ENCODE measurements around the gene CCDC181. TPM values are rescaled to one million over a fixed set of nuclear protein-coding genes. Genes with fewer than 3 reads are reported as not detected.

CCDC181 gene
- total RNA-seq, result 0.15 TPM in 1 of 2 replicates, not detected in the other

DNA sequence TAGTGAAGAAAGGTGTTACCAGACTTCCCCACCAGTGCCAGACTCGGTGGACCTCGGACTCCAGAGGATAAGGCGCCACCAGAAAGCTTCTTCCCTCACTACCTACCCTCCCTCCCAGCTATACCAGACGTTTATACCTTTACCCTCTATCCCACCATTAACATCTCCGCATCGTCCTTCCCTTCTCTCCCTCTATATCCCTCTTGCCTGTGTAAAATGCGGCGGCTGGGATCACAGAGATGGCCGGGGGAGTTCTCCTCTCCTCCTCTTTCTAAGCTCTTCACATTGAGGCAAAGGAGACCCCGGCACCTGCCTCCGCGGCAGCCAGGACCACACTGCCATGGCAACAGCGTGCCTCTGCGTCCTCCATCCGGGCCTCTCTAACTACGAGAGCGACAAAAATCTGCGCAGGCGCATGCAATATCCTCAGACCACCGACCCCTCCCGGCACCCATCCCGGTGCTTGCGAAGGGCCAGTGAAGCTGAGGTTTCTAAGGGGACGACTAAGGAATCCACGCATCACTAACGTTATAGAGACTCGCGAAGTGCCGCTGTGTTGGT, at the start of gene CCDC181:
Gene CCDC181 (minus strand): TSS at position 394 of the 561 bp plus-strand sequence. CDS start 2,547 bp downstream, outside the sequence.

DNA sequence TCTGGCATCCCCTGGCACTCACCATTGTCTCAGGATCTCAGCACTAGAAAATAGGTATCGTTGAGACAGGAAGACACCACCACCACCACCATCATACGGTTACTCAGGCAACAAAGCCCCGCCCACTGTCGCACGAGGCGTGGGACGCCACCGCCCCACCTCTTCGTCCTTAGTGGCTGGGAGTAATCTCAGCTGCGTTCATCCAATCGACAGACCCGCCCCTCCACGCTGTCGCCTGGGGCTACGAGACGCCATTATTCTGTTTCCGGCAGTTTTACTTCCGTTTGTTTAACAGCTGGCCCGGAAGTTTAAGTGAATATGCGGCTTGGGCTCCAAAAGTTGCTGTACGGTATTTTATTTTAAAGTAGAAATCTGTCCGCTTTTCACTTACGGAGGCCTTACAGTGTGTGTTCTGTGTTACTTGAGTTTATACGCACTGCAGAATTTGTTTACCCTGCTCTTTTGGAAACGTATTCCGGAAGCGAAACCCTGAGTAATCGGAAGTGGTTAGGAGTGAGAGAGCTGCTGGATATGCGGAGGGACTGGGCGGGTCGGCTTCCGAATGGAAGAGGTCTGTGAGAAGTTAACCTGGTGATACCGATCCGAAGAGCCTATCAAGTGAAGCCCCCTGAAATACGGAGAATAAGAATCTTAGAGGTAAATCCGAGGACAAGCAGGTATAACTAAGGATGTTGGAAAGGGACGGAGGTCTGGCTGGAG, 59.4 kb downstream of the CCDC181 start, which contains the start of the genes BLZF1 and NME7:
Gene BLZF1 (plus strand): TSS at position 510 of the 720 bp plus-strand sequence. CDS start 1,328 bp downstream, outside the sequence.
Gene NME7 (minus strand): TSS at position 112 of the 720 bp plus-strand sequence. CDS start 87 bp downstream, at position 25.

Other genes starting within 250 kb of the CCDC181 start
- 8.5 and 19.3 TPM in 2 replicates for gene NME7, start 59.7 kb downstream of the CCDC181 start, total RNA-seq
- gene BLZF1, start 59.3 kb downstream of the CCDC181 start, total RNA-seq, result 16.7 and 19.6 TPM in 2 replicates
- gene SLC19A2, start 58.5 kb upstream of the CCDC181 start, total RNA-seq, result 11.8 and 12.8 TPM in 2 replicates
- 0.05 TPM in 1 of 2 replicates, not detected in the other for gene F5, start 159.0 kb upstream of the CCDC181 start, total RNA-seq
- gene SELP, start 202.7 kb upstream of the CCDC181 start, total RNA-seq, result not detected in 2 replicates

Measured in cardiac ventricle fibroblast (primary cell).